ENCODE measurements around the gene PACS2. TPM values are rescaled to one million over a fixed set of nuclear protein-coding genes. Genes with fewer than 3 reads are reported as not detected.

Gene PACS2
- total RNA-seq, 1 donor from 2014 or later, result 74.0 TPM

DNA sequence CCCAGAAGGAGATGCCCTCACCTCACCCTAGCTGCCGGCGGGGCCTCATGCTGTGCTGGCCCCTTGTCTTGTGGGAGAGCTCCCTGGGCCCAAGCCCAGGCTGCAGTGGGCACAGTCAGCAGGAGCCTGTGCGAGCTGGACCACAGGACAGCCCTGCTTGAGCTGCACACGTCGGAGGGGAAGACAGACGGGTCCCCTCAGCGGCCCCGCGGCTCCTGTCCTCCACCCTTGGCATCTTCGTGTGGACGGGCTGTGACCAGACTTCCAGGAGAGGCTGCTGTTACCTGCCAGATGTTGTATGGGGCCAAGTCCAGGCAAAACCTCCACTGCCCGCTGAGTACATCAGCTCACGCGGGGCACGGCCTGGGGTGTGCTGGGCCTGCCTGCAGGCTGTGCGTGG is 74.4 kb downstream of the PACS2 start:
- no peak for DNase-seq

- DNase-seq, result no peak
Observed at GRCh38 chr14:105389534-105389933, 75.0 kb downstream of the PACS2 start.

DNA sequence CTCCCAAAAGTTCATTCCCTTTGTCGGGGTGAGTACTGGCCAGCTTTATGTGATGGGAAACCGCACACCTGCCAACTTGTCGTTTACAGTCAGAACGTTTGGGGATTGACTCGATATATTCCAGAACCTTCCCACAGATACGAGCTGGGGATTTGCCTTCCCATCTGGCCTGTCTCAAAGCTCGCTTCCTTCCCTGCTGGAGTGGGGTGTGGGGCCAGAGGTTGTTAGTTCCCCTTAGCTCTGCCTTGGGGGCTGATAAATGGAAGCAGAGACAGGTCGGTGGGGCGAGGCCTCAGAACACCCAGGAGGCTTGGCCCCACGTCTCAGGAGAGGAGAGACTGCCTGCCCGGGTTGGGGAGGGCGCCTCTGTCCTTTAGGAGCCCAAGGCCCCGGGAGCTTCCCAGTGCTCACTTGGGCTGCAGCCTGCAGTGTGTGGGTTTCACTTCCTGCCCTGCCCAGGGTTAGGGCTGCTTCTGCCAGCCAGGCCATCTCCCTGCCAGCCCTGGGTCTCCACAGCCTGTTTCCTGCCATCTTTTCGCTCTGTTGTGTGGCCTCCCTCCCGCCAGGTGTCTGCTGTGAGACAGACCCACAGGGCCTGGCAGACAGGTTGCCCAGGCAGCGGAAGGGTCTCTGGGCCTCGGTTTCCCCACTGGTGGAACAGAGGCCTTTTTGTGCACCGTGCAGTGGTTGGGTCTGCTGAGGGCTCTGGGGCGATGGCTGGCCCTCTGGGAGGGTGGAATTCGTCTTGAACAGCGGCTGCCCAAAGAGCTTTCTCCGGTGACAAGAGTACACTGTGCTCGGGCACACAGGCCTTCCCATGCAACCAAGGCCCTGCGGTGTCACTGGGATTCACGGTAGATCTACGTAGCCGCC is 75.7 kb downstream of the PACS2 start:
- no peak for DNase-seq

GRCh38 chr14:105390849-105391500 is 76.4 kb downstream of the PACS2 start:
- no peak for DNase-seq

DNA sequence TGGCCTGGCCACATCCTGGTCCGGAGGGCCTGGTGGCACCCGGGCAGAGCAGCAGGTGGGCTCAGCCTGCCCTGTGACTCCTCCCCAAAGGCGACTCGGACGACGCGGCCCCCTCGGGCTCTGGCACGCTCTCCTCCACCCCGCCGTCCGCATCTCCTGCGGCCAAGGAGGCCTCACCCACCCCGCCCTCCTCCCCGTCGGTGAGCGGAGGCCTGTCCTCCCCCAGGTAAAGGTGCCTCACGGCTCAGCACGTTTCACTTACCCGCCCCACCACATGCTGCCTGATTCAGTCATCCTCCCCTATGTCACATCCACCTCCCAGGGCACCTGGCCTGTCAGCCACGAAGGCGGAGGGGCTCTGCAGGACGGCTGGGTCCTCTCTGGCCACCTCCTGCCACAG is 77.0 kb downstream of the PACS2 start:
- DNase-seq, result no peak

- no peak for DNase-seq
Observed at GRCh38 chr14:105392131-105393090, 77.9 kb downstream of the PACS2 start.

- DNase-seq, result no peak
Observed at GRCh38 chr14:105393151-105393550, 78.6 kb downstream of the PACS2 start.

DNA sequence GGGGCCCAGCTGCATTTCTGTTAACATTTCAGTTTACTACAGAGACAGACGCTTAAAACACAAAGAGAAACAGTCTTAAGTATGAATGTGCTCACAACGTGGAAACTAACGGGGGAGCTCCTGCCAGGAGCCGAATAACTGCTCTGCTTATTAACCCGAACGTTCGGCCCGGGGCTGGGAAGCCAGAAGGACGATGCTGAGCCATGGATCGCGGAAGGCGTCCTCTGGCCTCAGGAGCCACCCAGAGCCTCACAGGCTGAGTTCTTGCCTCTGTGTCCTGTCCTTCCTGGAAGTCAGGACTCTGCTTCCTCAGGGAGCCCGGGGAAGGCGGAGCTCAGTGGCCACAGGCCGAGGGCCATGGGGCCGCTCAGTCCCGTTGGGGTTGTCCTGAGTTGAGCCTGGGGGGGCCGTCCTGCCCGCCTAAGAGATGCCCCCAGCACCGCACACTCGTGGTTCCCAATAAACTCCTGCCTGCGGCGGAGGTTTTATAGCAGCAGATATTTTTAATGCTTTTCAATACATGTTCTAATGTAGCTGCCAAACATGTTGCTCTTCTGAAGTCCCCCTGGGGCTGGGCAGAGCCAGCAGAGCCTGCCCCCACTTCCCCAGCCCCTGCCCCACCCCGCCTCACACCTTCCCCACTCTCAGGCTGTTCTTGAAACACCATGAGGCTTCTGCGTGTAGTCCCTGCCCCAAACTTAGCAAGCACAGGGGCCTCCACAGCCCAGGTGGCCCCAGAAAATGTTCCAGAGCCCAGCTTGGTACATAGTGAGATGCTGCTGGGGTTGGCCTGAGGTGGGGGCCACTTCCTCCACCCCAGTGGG is 80.4 kb downstream of the PACS2 start:
- no peak for DNase-seq

DNA sequence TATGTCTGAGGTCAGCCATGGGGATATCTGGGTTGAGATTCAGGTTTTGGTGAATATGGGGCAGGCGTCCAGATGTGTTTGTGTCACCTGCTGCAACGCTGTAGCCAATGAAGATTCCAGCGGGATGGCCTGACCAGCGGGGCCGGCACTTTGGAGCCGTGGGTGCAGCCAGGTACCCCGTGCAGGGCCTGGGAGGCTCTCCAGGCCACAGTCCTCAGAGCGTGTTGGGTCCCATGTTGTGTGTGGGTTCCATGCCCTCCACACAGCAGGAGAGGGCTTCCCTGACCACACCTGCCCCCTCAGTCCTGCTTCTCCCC is 80.9 kb downstream of the PACS2 start:
- DNase-seq, result no peak

- no peak for DNase-seq
Observed at GRCh38 chr14:105397350-105397931, 82.9 kb downstream of the PACS2 start.

GRCh38 chr14:105398044-105398725 is 83.6 kb downstream of the PACS2 start, which contains the start of gene TEX22:
TEX22 (plus strand) TSS chr14:105398538; CDS start chr14:105399341, 803 bp downstream.
- DNase-seq, result peak; percentile 89

DNA sequence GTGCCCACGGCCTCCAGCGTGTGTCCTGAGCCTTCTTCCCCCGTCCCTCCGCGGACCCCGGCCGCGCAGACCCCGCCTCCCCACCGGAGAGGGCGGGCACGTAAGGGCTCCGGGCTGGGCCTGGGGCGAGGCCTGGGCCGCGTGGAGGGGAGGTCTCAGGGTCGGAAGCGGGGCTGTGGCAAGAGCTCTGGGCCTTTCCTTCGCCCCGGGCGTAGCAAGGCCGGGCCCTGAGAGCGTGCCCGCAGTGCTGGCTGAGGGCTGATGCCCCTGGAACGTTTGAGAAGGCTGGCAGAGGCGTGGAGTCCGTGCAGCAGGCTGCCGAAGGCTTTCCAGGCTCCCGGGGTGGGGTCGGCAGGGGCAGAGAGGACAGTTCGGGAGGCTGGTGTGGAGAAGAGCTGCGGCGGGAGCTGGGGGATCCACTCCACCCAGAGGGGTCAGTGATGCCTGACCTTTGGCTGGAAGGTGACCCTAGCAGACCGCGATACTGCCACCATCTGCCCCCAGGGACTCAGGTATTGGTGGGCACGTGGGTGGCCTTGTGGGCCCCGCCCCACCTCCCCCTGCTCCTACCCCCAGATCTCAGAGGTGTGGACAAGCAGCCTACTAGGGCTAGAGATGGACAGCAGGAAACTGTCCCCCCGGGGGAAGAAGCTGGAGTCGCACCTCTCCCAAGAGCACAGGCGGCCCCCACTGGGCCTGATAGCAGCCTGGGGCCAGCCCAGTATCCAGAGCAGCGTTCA is 84.3 kb downstream of the PACS2 start:
- peak; percentile 65 for DNase-seq

DNA sequence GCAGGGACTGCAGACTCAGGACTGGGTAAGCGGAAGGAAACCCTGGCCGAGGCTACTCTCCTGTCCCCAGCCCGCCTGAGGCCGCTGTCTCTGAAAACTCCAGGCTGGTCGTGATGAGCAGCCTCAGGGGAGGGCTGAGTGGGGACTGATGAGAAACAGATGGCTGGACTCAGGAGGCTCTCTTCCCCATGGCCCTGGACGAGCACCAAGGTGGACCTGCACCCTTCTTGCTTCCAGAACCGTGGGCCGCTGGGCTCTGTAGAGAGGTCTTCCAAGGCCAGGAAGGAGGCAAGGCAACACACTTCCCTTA is 84.9 kb downstream of the PACS2 start:
- no peak for DNase-seq

GRCh38 chr14:105400016-105400415 is 85.5 kb downstream of the PACS2 start:
- DNase-seq, result no peak

GRCh38 chr14:105401699-105402098 is 87.2 kb downstream of the PACS2 start:
- no peak for DNase-seq

GRCh38 chr14:105408592-105408991 is 94.0 kb downstream of the PACS2 start:
- DNase-seq, result no peak

DNA sequence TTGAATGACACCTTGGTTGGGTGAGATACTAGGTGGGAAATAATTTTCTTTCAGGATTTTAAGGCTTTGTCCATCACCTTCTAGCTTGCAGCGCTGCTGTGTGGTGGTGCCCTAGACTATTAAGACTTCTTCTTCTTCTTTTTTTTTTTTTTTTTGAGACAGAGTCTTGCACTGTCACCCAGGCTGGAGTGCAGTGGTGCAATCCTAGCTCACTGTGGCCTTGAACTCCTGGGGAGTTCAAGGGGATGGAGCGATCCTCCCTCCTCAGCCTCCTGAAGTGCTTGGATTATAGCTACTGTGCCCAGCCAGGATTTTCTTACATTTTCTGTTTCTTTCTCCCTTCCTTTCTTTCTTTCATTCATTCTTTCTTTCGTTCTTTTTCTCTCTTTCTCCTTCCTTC is 94.8 kb downstream of the PACS2 start:
- no peak for DNase-seq

DNA sequence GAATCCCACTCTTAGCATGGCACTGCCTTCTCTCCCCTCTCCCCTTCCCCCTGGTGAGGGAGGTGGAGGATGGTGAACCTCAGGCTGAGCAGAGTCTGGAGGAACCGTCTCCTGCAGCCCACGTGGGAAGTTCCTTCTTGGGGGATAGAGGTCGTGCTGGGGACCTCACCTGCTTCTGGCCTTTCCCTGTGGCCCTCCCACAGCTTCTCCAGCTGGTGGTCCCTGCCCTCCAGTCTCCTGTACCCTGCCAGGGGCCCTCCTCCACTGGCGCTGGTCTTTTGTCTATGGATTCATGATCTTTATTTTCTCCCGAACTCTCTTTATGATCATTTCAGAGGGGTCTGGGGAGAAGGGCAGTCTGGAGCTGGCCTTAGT is 96.1 kb downstream of the PACS2 start:
- DNase-seq, result no peak

DNA sequence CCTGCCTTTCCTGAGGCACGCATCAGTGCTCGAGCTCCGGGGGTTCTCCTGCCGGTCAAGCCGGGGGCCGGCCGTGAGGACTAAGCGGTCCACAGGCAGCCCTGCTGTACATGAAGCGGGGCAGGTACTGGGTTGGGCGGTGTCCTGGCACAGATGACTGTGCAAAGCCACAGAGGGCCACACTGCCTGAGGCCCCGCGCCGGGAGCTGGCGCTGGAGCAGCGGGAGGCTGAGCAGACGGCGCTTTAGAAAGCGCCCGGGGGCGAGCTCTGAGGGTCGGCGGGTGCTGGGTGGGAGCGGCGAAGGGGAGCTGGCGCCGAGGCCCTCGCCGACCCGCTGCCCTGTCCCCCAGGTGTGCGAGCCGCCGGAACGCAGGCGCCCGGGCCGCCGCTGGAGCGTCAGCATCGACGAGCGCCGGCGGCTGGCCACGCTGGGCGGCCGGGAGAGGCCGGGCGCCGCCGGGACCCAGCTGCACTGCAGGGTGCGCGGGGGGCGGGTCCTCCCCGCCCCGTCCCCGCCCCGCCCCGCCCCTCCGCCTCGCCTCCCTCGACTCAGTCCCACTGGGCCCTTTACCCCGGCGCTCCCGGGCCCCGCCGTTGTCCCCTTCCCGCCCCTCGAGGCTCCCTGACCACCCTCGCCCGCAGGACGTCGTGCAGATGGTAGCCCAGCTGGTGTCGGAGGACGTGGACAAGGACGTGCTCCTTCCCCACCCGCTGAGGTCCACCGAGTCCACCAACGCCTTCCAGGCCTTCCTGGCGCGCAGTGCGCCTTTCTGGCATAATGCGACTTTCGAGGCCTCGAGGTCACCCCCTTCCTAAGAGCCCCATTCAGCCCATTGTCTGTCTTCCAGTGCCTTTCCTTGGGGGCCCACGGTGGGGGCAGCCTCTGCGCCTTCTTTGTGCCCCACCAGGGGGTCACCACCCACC is 96.7 kb downstream of the PACS2 start:
- peak; percentile 48 for DNase-seq
